T-helper 17 cell (primary cell): Measurements from ENCODE around the gene ANKRD33B. TPM values are rescaled to one million over a fixed set of nuclear protein-coding genes. Genes with fewer than 3 reads are reported as not detected.
A peak's percentile ranks its signal among the peaks of the same experiment; 100 is the strongest.

ENCODE experiments used
- ATAC-seq: fragments of 150-1000 bp; cut with Tn5 transposase; 2 replicates; pipeline ENCODE4 v1.10.0; 2021; ENCODE audit warnings: mild to moderate bottlenecking, moderate library complexity
- DNase-seq, 3 donors: peaks; one replicate each; pipeline versions ENCODE4 v3.0.0 to v3.0.0-alpha.2; 2020 to 2021
- H3K9me3 ChIP-seq: one replicate; pipeline ENCODE4 v1.7.0; 2013; ENCODE audit warnings: low read length, mild to moderate bottlenecking; ENCODE audit not compliant: control insufficient read depth, poor library complexity, severe bottlenecking
- H3K27ac Mint-ChIP-seq: one replicate; pipeline ENCODE4 v1.8.0; 2022; ENCODE audit warnings: mild to moderate bottlenecking, moderate library complexity, mixed read lengths
- H3K27me3 Mint-ChIP-seq: one replicate; pipeline ENCODE4 v1.8.0; 2022; ENCODE audit warnings: mixed read lengths
- H3K36me3 Mint-ChIP-seq: one replicate; pipeline ENCODE4 v1.8.0; 2022; ENCODE audit warnings: low read depth, mixed read lengths
- H3K4me1 Mint-ChIP-seq: one replicate; pipeline ENCODE4 v1.8.0; 2022; ENCODE audit warnings: mild to moderate bottlenecking, mixed read lengths
- H3K4me3 Mint-ChIP-seq: one replicate; pipeline ENCODE4 v1.8.0; 2022; ENCODE audit warnings: mild to moderate bottlenecking, moderate library complexity, mixed read lengths
- total RNA-seq, 4 donors: library from RNA in 2 of 4; stranded (reverse) in 2 of 4; gene quantifications; one replicate each; pipeline ENCODE4 v1.2.3 and lab custom pipeline; 2022 to 2026

ANKRD33B gene
- total RNA-seq, 2 donors from 2014 or later, result 5.3 to 13.9 TPM

- Mint-ChIP-seq H3K36me3 (no peaks in the 10 kb centered on the region), H3K4me1 (peaks cover 15% of the 10 kb centered on the region), H3K4me3 (no peak overlapping the region), H3K27ac (peak overlapping the region; percentile 37), H3K27me3 (no peaks in the 10 kb centered on the region)
- ATAC-seq (no peak), DNase-seq (no peak)
- no peaks in the 10 kb centered on the region for H3K9me3 ChIP-seq
These were observed 131.3 kb downstream of the ANKRD33B start for GRCh38 chr5:10695055-10695649.

GRCh38 chr5:10695759-10696543, 132.1 kb downstream of the ANKRD33B start:
- peak overlapping the region; percentile 37 for H3K27ac Mint-ChIP-seq
- DNase-seq (no peak), ATAC-seq (no peak)
- no peaks in the 10 kb centered on the region for H3K36me3 Mint-ChIP-seq
- no peak overlapping the region for H3K4me3 Mint-ChIP-seq
- H3K9me3 ChIP-seq, result no peaks in the 10 kb centered on the region
- H3K4me1 Mint-ChIP-seq, result peaks cover 11% of the 10 kb centered on the region
- H3K27me3 Mint-ChIP-seq, result no peaks in the 10 kb centered on the region

- Mint-ChIP-seq H3K4me3 (no peak overlapping the region), H3K36me3 (no peaks in the 10 kb centered on the region), H3K27ac (no peak overlapping the region), H3K27me3 (no peaks in the 10 kb centered on the region), H3K4me1 (peaks cover 13% of the 10 kb centered on the region)
- ATAC-seq (no peak), DNase-seq (no peak)
- H3K9me3 ChIP-seq, result no peaks in the 10 kb centered on the region
These were observed 135.5 kb downstream of the ANKRD33B start for GRCh38 chr5:10699281-10699874.

GRCh38 chr5:10699987-10700386, 136.1 kb downstream of the ANKRD33B start:
- peak; percentile 23 for ATAC-seq
- H3K4me3 Mint-ChIP-seq, result no peak overlapping the region
- peaks cover 17% of the 10 kb centered on the region for H3K4me1 Mint-ChIP-seq
- H3K27me3 Mint-ChIP-seq, result no peaks in the 10 kb centered on the region
- peak overlapping the region; percentile 16 for H3K27ac Mint-ChIP-seq
- DNase-seq, result no peak
- no peaks in the 10 kb centered on the region for H3K36me3 Mint-ChIP-seq
- H3K9me3 ChIP-seq, result no peaks in the 10 kb centered on the region

GRCh38 chr5:10700516-10700915, 136.6 kb downstream of the ANKRD33B start:
- no peak overlapping the region for H3K27ac Mint-ChIP-seq
- no peaks in the 10 kb centered on the region for H3K27me3 Mint-ChIP-seq
- no peaks in the 10 kb centered on the region for H3K9me3 ChIP-seq
- ATAC-seq (no peak), DNase-seq (no peak)
- no peak overlapping the region for H3K4me3 Mint-ChIP-seq
- H3K36me3 Mint-ChIP-seq, result no peaks in the 10 kb centered on the region
- peaks cover 22% of the 10 kb centered on the region for H3K4me1 Mint-ChIP-seq

GRCh38 chr5:10701567-10702039, 137.7 kb downstream of the ANKRD33B start:
- Mint-ChIP-seq H3K27me3 (no peaks in the 10 kb centered on the region), H3K4me3 (no peak overlapping the region), H3K27ac (no peak overlapping the region), H3K36me3 (no peaks in the 10 kb centered on the region), H3K4me1 (peaks cover 24% of the 10 kb centered on the region)
- DNase-seq (no peak), ATAC-seq (peak; percentile 42)
- no peaks in the 10 kb centered on the region for H3K9me3 ChIP-seq

- no peak for ATAC-seq
- H3K27ac Mint-ChIP-seq, result no peak overlapping the region
These were observed 138.3 kb downstream of the ANKRD33B start for GRCh38 chr5:10702040-10702629.

GRCh38 chr5:10702911-10703491, 139.1 kb downstream of the ANKRD33B start:
- H3K9me3 ChIP-seq, result no peaks in the 10 kb centered on the region
- H3K36me3 Mint-ChIP-seq, result peaks cover 3% of the 10 kb centered on the region
- H3K4me1 Mint-ChIP-seq, result peaks cover 36% of the 10 kb centered on the region
- peak overlapping the region; percentile 11 for H3K27ac Mint-ChIP-seq
- DNase-seq, result no peak
- ATAC-seq, result no peak
- no peak overlapping the region for H3K4me3 Mint-ChIP-seq
- no peaks in the 10 kb centered on the region for H3K27me3 Mint-ChIP-seq

More at GRCh38 chr5:10702040-10702629, 138.3 kb downstream of the ANKRD33B start:
- no peaks in the 10 kb centered on the region for H3K27me3 Mint-ChIP-seq
- DNase-seq, result no peak
- H3K4me1 Mint-ChIP-seq, result peaks cover 27% of the 10 kb centered on the region
- H3K9me3 ChIP-seq, result no peaks in the 10 kb centered on the region
- H3K4me3 Mint-ChIP-seq, result no peak overlapping the region
- H3K36me3 Mint-ChIP-seq, result no peaks in the 10 kb centered on the region

GRCh38 chr5:10703676-10704075, 139.8 kb downstream of the ANKRD33B start:
- Mint-ChIP-seq H3K4me1 (peaks cover 41% of the 10 kb centered on the region), H3K27ac (peak overlapping the region; percentile 67), H3K27me3 (no peaks in the 10 kb centered on the region), H3K4me3 (no peak overlapping the region), H3K36me3 (peaks cover 5% of the 10 kb centered on the region)
- no peaks in the 10 kb centered on the region for H3K9me3 ChIP-seq
- ATAC-seq (no peak), DNase-seq (no peak)

- DNase-seq (no peak), ATAC-seq (peak; percentile 59)
- Mint-ChIP-seq H3K27me3 (no peaks in the 10 kb centered on the region), H3K4me1 (peaks cover 37% of the 10 kb centered on the region), H3K27ac (peak overlapping the region; percentile 81), H3K36me3 (peaks cover 5% of the 10 kb centered on the region), H3K4me3 (no peak overlapping the region)
- H3K9me3 ChIP-seq, result no peaks in the 10 kb centered on the region
These were observed 141.2 kb downstream of the ANKRD33B start for GRCh38 chr5:10704949-10705621.

- Mint-ChIP-seq H3K27ac (peak overlapping the region; percentile 81), H3K36me3 (peaks cover 5% of the 10 kb centered on the region), H3K4me1 (peaks cover 35% of the 10 kb centered on the region), H3K27me3 (no peaks in the 10 kb centered on the region), H3K4me3 (no peak overlapping the region)
- no peak for ATAC-seq
- DNase-seq, result no peak
- no peaks in the 10 kb centered on the region for H3K9me3 ChIP-seq
These were observed 141.9 kb downstream of the ANKRD33B start for GRCh38 chr5:10705747-10706146.

GRCh38 chr5:10706326-10706725, 142.5 kb downstream of the ANKRD33B start:
- no peak for DNase-seq
- ATAC-seq, result no peak
- Mint-ChIP-seq H3K36me3 (peaks cover 5% of the 10 kb centered on the region), H3K4me1 (peaks cover 35% of the 10 kb centered on the region), H3K27me3 (no peaks in the 10 kb centered on the region), H3K27ac (peak overlapping the region; percentile 81), H3K4me3 (no peak overlapping the region)
- no peaks in the 10 kb centered on the region for H3K9me3 ChIP-seq
